Measurements from ENCODE around the gene MPRIP. TPM values are rescaled to one million over a fixed set of nuclear protein-coding genes. Genes with fewer than 3 reads are reported as not detected.

MPRIP gene
- total and polyA plus RNA-seq, 2 donors (not counting 3 experiments of a cell fraction or from before 2014, with no cell fraction given): 94.6 to 246 TPM

- TF ChIP-seq POLR2A (IDR thresholded peaks at IDR 0.05; ENCODE audit: low read depth, low read length) (no peak), CTCF (IDR thresholded peaks at IDR 0.05; ENCODE audit: extremely low read depth in 1 of 2, insufficient read depth in 1 of 2, low read depth in 1 of 2, low read length in 2 of 2) (no peak), POLR2AphosphoS5 (IDR thresholded peaks at IDR 0.05; ENCODE audit: insufficient read depth, low read depth, low read length) (no peak), MAX (IDR thresholded peaks at IDR 0.05; ENCODE audit: insufficient read depth, insufficient read length) (no peak), GATA2 (IDR thresholded peaks at IDR 0.05; ENCODE audit: insufficient read depth, insufficient read length, low read depth, low read length) (no peak), JUN (IDR thresholded peaks at IDR 0.05; ENCODE audit: borderline replicate concordance, insufficient read depth, insufficient read length, low read depth) (no peak), FOS (IDR thresholded peaks at IDR 0.05; ENCODE audit: borderline replicate concordance, insufficient read depth, low read length) (no peak), MYC (IDR thresholded peaks at IDR 0.05; ENCODE audit: low read depth, low read length) (no peak)
- intact Hi-C loops (cut with micrococcal nuclease) (no loop called here), dilution Hi-C loops (cut with MboI; ENCODE audit: extremely low pct_ligation_motif_present, low sequenced_read_pairs) (no loop called here)
- no peaks in the 10 kb centered on the region for H3K9me1 ChIP-seq (replicated peaks; ENCODE audit: control insufficient read depth, extremely low read depth, insufficient read depth, low read length)
- POLR2A ChIA-PET: no interaction called here
- H3K9me3 ChIP-seq (replicated peaks; ENCODE audit: control insufficient read depth, insufficient read depth, low read length): no peaks in the 10 kb centered on the region
- H3K27ac ChIP-seq (ENCODE audit: insufficient read depth, low read depth, low read length): no peak overlapping the region
- peaks cover 85% of the 10 kb centered on the region for H3K79me2 ChIP-seq (ENCODE audit: control insufficient read depth, insufficient read depth, low read length)
- H3K4me2 ChIP-seq (ENCODE audit: insufficient read depth, low read length): no peak overlapping the region
- no peaks in the 10 kb centered on the region for H3K27me3 ChIP-seq (ENCODE audit: control insufficient read depth in 2 of 2, insufficient read depth in 2 of 2, low read length in 2 of 2)
- CTCF ChIA-PET: no interaction called here
- H2AFZ ChIP-seq (ENCODE audit: low read depth, low read length): no peak overlapping the region
- peaks cover 8% of the 10 kb centered on the region for H4K20me1 ChIP-seq (replicated peaks; ENCODE audit: control insufficient read depth, extremely low read depth, insufficient read depth, low read length)
- no peak for DNase-seq (ENCODE audit: low read depth, low spot score)
- no peak overlapping the region for H3K9ac ChIP-seq (replicated peaks; ENCODE audit: extremely low read depth, insufficient read depth, low read length)
- no TSS peak for BruUV-seq (replicated peaks)
- no peak for FAIRE-seq
- peaks cover 0 to 15% of the 10 kb centered on the region in 2 experiments for H3K36me3 ChIP-seq (ENCODE audit: control insufficient read depth in 2 of 2, extremely low read depth in 1 of 2, insufficient read depth in 2 of 2, low read length in 2 of 2)
- H3K4me3 ChIP-seq (replicated peaks in 1 of 3; ENCODE audit: insufficient read depth in 1 of 3, low read depth in 1 of 3, low read length in 3 of 3): no peak overlapping the region
- H3K4me1 ChIP-seq (ENCODE audit: control insufficient read depth, extremely low read depth, insufficient read depth, low read length): peaks cover 3% of the 10 kb centered on the region
Observed at GRCh38 chr17:17080781-17081180, 38.5 kb downstream of the MPRIP start.

Data from endothelial cell of umbilical vein (primary cell).